H1 (cell line): ENCODE results near the gene NANOGP8. TPM values are rescaled to one million over a fixed set of nuclear protein-coding genes. Genes with fewer than 3 reads are reported as not detected.

Source experiments
- CTCF ChIA-PET: fragments of 300-600 bp; sonication (Branson Sonifier 250); formaldehyde crosslinking; loops from one replicate; lab custom pipeline; 2021; ENCODE audit not compliant: partially characterized antibody; lab: Charles Lee
- POLR2A ChIA-PET: fragments of 300-600 bp; sonication (Branson Sonifier 250); formaldehyde crosslinking; loops from one replicate; lab custom pipeline; 2021; ENCODE audit warnings: inconsistent platforms; ENCODE audit not compliant: partially characterized antibody; lab: Charles Lee
- DNase-seq, 2 experiments: peaks; one replicate each; pipeline versions ENCODE4 v3.0.0 to v3.0.0-alpha.2; 2010 to 2022; ENCODE audit warnings: low spot score in 2 of 2, low read depth in 1 of 2, mixed read lengths in 1 of 2
- FAIRE-seq: peaks from 2 replicates; lab custom pipeline; 2011; peaks lifted over from hg19 to GRCh38; lab: Jason Lieb, UNC
- H2AFZ ChIP-seq: 2 replicates; pipeline ENCODE4 v1.8.1; 2012; ENCODE audit warnings: low read length, inconsistent platforms
- H2AK5ac ChIP-seq: 2 replicates; pipeline ENCODE4 v1.6.1; 2013; ENCODE audit warnings: low read depth, low read length
- H2BK120ac ChIP-seq: replicated peaks from 2 replicates; pipeline ENCODE3; 2013; ENCODE audit warnings: low read depth, low read length, inconsistent platforms
- H2BK12ac ChIP-seq: 2 replicates; pipeline ENCODE4 v1.6.1; 2013; ENCODE audit warnings: low read depth, low read length
- H2BK15ac ChIP-seq: 2 replicates; pipeline ENCODE4 v1.6.1; 2013; ENCODE audit warnings: low read length
- H2BK20ac ChIP-seq: 2 replicates; pipeline ENCODE4 v1.6.1; 2013; ENCODE audit warnings: low read length
- H2BK5ac ChIP-seq: 2 replicates; pipeline ENCODE4 v1.6.1; 2013; ENCODE audit warnings: low read depth, low read length
- H3K14ac ChIP-seq: 2 replicates; pipeline ENCODE4 v1.6.1; 2013; ENCODE audit warnings: inconsistent platforms; ENCODE audit not compliant: insufficient read length
- H3K18ac ChIP-seq: 2 replicates; pipeline ENCODE4 v1.6.1; 2013; ENCODE audit warnings: low read length; ENCODE audit errors: extremely low read depth
- H3K23ac ChIP-seq: 2 replicates; pipeline ENCODE4 v1.6.1; 2013; ENCODE audit warnings: inconsistent platforms; ENCODE audit not compliant: insufficient read length
- H3K23me2 ChIP-seq: 2 replicates; pipeline ENCODE4 v1.6.1; 2013; ENCODE audit warnings: low read depth, low read length
- H3K27ac ChIP-seq: 2 replicates; pipeline ENCODE4 v1.6.1; 2011; ENCODE audit warnings: low read depth, low read length, inconsistent platforms
- H3K27me3 ChIP-seq, 4 experiments: replicated peaks in 1 of 4; 1 replicate in 1 of 4; 2 replicates in 3 of 4; pipeline versions ENCODE4 v1.6.1 to v1.8.1; 2011 to 2013; ENCODE audit warnings: low read length in 3 of 4, mild to moderate bottlenecking in 3 of 4, inconsistent platforms in 2 of 4, mixed read lengths in 2 of 4, moderate library complexity in 1 of 4; ENCODE audit not compliant: control insufficient read depth in 3 of 4, insufficient read depth in 3 of 4; ENCODE audit errors: extremely low read depth in 1 of 4
- H3K36me3 ChIP-seq, 4 experiments: 2 replicates each; pipeline versions ENCODE4 v1.6.1 to v1.8.1; 2011 to 2013; ENCODE audit warnings: mild to moderate bottlenecking in 4 of 4, low read length in 3 of 4, moderate library complexity in 2 of 4, control low read depth in 1 of 4, inconsistent platforms in 1 of 4; ENCODE audit not compliant: insufficient read depth in 4 of 4, control insufficient read depth in 2 of 4
- H3K4ac ChIP-seq: replicated peaks from 2 replicates; pipeline ENCODE3; 2013; ENCODE audit warnings: low read length, low read depth, mixed read lengths, inconsistent platforms; ENCODE audit not compliant: insufficient read length
- H3K4me1 ChIP-seq, 4 experiments: replicated peaks in 1 of 4; 1 replicate in 1 of 4; 2 replicates in 3 of 4; pipeline versions ENCODE4 v1.6.1 to v1.8.1; 2011 to 2013; ENCODE audit warnings: low read length in 3 of 4, inconsistent platforms in 2 of 4, mixed read lengths in 1 of 4; ENCODE audit not compliant: insufficient read depth in 4 of 4, control insufficient read depth in 3 of 4
- H3K4me2 ChIP-seq, 2 experiments: 2 replicates each; pipeline versions ENCODE4 v1.6.1 to v1.8.1; 2011 to 2013; ENCODE audit warnings: low read depth in 2 of 2, low read length in 2 of 2, control low read depth in 1 of 2, inconsistent platforms in 1 of 2, mild to moderate bottlenecking in 1 of 2; ENCODE audit not compliant: insufficient read depth in 1 of 2
- H3K4me3 ChIP-seq, 4 experiments: fragments of 200-600, 300-600 bp in 1 of 4; sonication (generic), shearing (Covaris generic), sonication (Bioruptor Twin) in 1 of 4; 2 replicates each; pipeline versions ENCODE4 v1.5.1 to v1.8.1; 2011 to 2016; ENCODE audit warnings: low read length in 4 of 4, low read depth in 3 of 4, control low read depth in 2 of 4, inconsistent platforms in 2 of 4, mild to moderate bottlenecking in 2 of 4, mixed read lengths in 1 of 4, moderate library complexity in 1 of 4; ENCODE audit not compliant: insufficient read depth in 2 of 4; ENCODE audit errors: extremely low read depth in 1 of 4
- H3K56ac ChIP-seq: replicated peaks from 2 replicates; pipeline ENCODE3; 2013; ENCODE audit warnings: low read depth, mild to moderate bottlenecking, mixed read lengths, low read length, inconsistent platforms; ENCODE audit not compliant: insufficient read length
- H3K79me1 ChIP-seq: 2 replicates; pipeline ENCODE4 v1.6.1; 2013; ENCODE audit warnings: low read depth, low read length, control low read depth
- H3K79me2 ChIP-seq, 2 experiments: 2 replicates each; pipeline versions ENCODE4 v1.6.1 to v1.8.1; 2012 to 2013; ENCODE audit warnings: low read length in 2 of 2, mild to moderate bottlenecking in 2 of 2, inconsistent platforms in 1 of 2; ENCODE audit not compliant: insufficient read depth in 2 of 2, control insufficient read depth in 1 of 2
- H3K9ac ChIP-seq, 4 experiments: replicated peaks in 1 of 4; 1 replicate in 1 of 4; 2 replicates in 3 of 4; pipeline versions ENCODE4 v1.6.1 to v1.8.1; 2011 to 2013; ENCODE audit warnings: low read depth in 3 of 4, low read length in 3 of 4, control low read depth in 2 of 4, mild to moderate bottlenecking in 2 of 4, moderate library complexity in 2 of 4, inconsistent platforms in 1 of 4; ENCODE audit errors: extremely low read depth in 1 of 4
- H3K9me3 ChIP-seq, 2 experiments: 2 replicates each; pipeline versions ENCODE4 v1.6.1 to v1.8.1; 2012 to 2013; ENCODE audit warnings: mild to moderate bottlenecking in 2 of 2, moderate library complexity in 2 of 2, control low read depth in 1 of 2, inconsistent platforms in 1 of 2, low read depth in 1 of 2, low read length in 1 of 2, mixed read lengths in 1 of 2; ENCODE audit not compliant: insufficient read depth in 2 of 2
- H4K20me1 ChIP-seq, 2 experiments: replicated peaks in 1 of 2; 2 replicates each; pipeline versions ENCODE3 to v1.8.1; 2011 to 2013; ENCODE audit warnings: inconsistent platforms in 2 of 2, low read length in 2 of 2, mild to moderate bottlenecking in 1 of 2; ENCODE audit not compliant: insufficient read depth in 2 of 2, control insufficient read depth in 1 of 2
- H4K5ac ChIP-seq: 2 replicates; pipeline ENCODE4 v1.6.1; 2013; ENCODE audit warnings: low read length, low read depth, mixed read lengths, inconsistent platforms; ENCODE audit not compliant: insufficient read length
- H4K8ac ChIP-seq: 2 replicates; pipeline ENCODE4 v1.8.0; 2013; ENCODE audit warnings: mild to moderate bottlenecking, moderate library complexity, low read length, inconsistent platforms; ENCODE audit not compliant: insufficient read depth; ENCODE audit errors: extremely low read depth
- H4K91ac ChIP-seq: replicated peaks from 2 replicates; pipeline ENCODE3; 2013; ENCODE audit warnings: low read length, mixed read lengths, inconsistent platforms; ENCODE audit not compliant: insufficient read length
- POLR2A ChIP-seq, 2 experiments: IDR thresholded peaks; 1 replicate in 1 of 2; 2 replicates in 1 of 2; pipeline ENCODE4 v1.6.1; 2011; ENCODE audit warnings: low read depth in 2 of 2, low read length in 2 of 2, mild to moderate bottlenecking in 2 of 2; ENCODE audit errors: control extremely low read depth in 1 of 2
- WGBS, 2 experiments: shearing (Covaris generic) in 1 of 2; methylation state at CpG; one replicate each; pipeline versions ENCODE4 v1.1.6 to v1.1.7; 2013 to 2015; ENCODE audit warnings: low lambda C conversion rate in 2 of 2, mixed read lengths in 2 of 2, inconsistent platforms in 1 of 2, low coverage in 1 of 2, missing lambda C conversion rate in 1 of 2; ENCODE audit not compliant: insufficient replicate concordance in 2 of 2, insufficient coverage in 1 of 2, insufficient read length in 1 of 2; ENCODE audit errors: extremely low coverage in 1 of 2, missing lambda C conversion rate in 1 of 2; 5-methylcytosine and 5-hydroxymethylcytosine counted together
- polyA plus RNA-seq, 7 experiments: library from polyadenylated mRNA; depleted of rRNA in 3 of 7; stranded (reverse) in 5 of 7; unstranded in 2 of 7; fragments of >200 nt in 5 of 7; fragments of 200-250 nt in 2 of 7; gene quantifications; 1 replicate in 5 of 7; 2 replicates in 1 of 7; 4 replicates in 1 of 7; pipeline versions ENCODE4 v1.2.1 to v1.2.3, GENCODE V29; 2011 to 2013; ENCODE audit warnings: missing spikeins in 2 of 7, mixed read lengths in 2 of 7
- total RNA-seq: library from RNA; stranded (reverse); fragmentation: NEBNext Ultra II Directional; extraction: Animal tissue kit (Norgen Biotek cat#: 25700); gene quantifications from 2 replicates; pipeline ENCODE4 v1.2.1, GENCODE V29; 2021

NANOGP8 gene
- total and polyA plus RNA-seq, 2 of the 8 experiments (the other 6 are each of a cell fraction or from before 2014, with no cell fraction given), result 23.3 to 40.6 TPM

- POLR2A ChIA-PET, result no interaction called here
- no peaks in the 10 kb centered on the region for H3K36me3 ChIP-seq
- no peak overlapping the region for H2BK5ac ChIP-seq
- no peaks in the 10 kb centered on the region for H3K23me2 ChIP-seq
- H3K79me1 ChIP-seq, result no peaks in the 10 kb centered on the region
- no peak overlapping the region for H3K4ac ChIP-seq
- H3K4me1 ChIP-seq, result no peaks in the 10 kb centered on the region
- H4K20me1 ChIP-seq, result no peaks in the 10 kb centered on the region
- H2BK20ac ChIP-seq, result no peak overlapping the region
- H4K5ac ChIP-seq, result no peak overlapping the region
- H2AK5ac ChIP-seq, result no peak overlapping the region
- no peaks in the 10 kb centered on the region for H3K9me3 ChIP-seq
- 89% methylated on average over 3 of the region's 3 CpGs; no CpG with 5 or more reads in 1 of the 2 experiments for WGBS, 2 experiments
- no peaks in the 10 kb centered on the region for H3K79me2 ChIP-seq
- no peak overlapping the region for H3K4me2 ChIP-seq
- H2BK120ac ChIP-seq, result no peak overlapping the region
- H2AFZ ChIP-seq, result no peak overlapping the region
- H3K14ac ChIP-seq, result no peak overlapping the region
- FAIRE-seq, result no peak
- no peak overlapping the region for H2BK12ac ChIP-seq
- H3K23ac ChIP-seq, result no peak overlapping the region
- no peak overlapping the region for H3K4me3 ChIP-seq
- H3K27ac ChIP-seq, result no peak overlapping the region
- H2BK15ac ChIP-seq, result no peak overlapping the region
- DNase-seq, result no peak
- H3K9ac ChIP-seq, result no peak overlapping the region
- TF ChIP-seq POLR2A (IDR thresholded peaks at IDR 0.05; ENCODE audit: control extremely low read depth in 1 of 2, low read depth in 2 of 2, low read length in 2 of 2), result no peak
- H3K27me3 ChIP-seq, result no peaks in the 10 kb centered on the region
- H3K56ac ChIP-seq, result no peak overlapping the region
- no peak overlapping the region for H3K18ac ChIP-seq
- H4K8ac ChIP-seq, result no peak overlapping the region
- no peak overlapping the region for H4K91ac ChIP-seq
- CTCF ChIA-PET, result no interaction called here
Measured at GRCh38 chr15:35104526-35105147, 19.5 kb upstream of the NANOGP8 start.
